Testis (tissue), 3 donors: Measurements from ENCODE around the gene FASN. TPM values are rescaled to one million over a fixed set of nuclear protein-coding genes. Genes with fewer than 3 reads are reported as not detected.

Experiments used
- DNase-seq: peaks from one replicate; pipeline ENCODE4 v3.0.0-alpha.2; 2019
- H3K27ac ChIP-seq, 2 donors: fragments of 200-600 bp; sonication (generic); one replicate each; pipeline ENCODE4 v1.5.1; 2019
- H3K27me3 ChIP-seq: fragments of 200-600 bp; sonication (generic); one replicate; pipeline ENCODE4 v1.5.1; 2019
- H3K36me3 ChIP-seq: fragments of 200-600 bp; sonication (generic); one replicate; pipeline ENCODE4 v1.5.1; 2017; ENCODE audit warnings: low read depth; ENCODE audit errors: missing control alignments
- H3K4me1 ChIP-seq: fragments of 200-600 bp; sonication (generic); one replicate; pipeline ENCODE4 v1.5.1; 2019
- H3K4me3 ChIP-seq, 2 donors: fragments of 200-600 bp; sonication (generic); one replicate each; pipeline ENCODE4 v1.5.1; 2017 to 2019
- H3K9me3 ChIP-seq: fragments of 200-600 bp; sonication (generic); one replicate; pipeline ENCODE4 v1.5.1; 2017
- CTCF ChIP-seq, 3 experiments: fragments of 450-650 bp in 2 of 3; fragments of 200-600 bp in 1 of 3; sonication (generic) in 1 of 3; IDR thresholded peaks; one replicate each; pipeline ENCODE4 v1.5.1; 2016 to 2019; ENCODE audit warnings: antibody characterized with exemption in 3 of 3, mild to moderate bottlenecking in 2 of 3, moderate library complexity in 1 of 3
- POLR2A ChIP-seq: fragments of 450-650 bp; IDR thresholded peaks from one replicate; pipeline ENCODE4 v1.6.1; 2017; ENCODE audit warnings: antibody characterized with exemption, mild to moderate bottlenecking, moderate library complexity
- WGBS, 2 donors: methylation state at CpG; one replicate each; pipeline ENCODE4 v1.1.5; 2018; 5-methylcytosine and 5-hydroxymethylcytosine counted together
- intact Hi-C: fragments of 100-400 bp; cut with DNase I; formaldehyde crosslinking; loops from one replicate; pipeline ENCODE4 v1.15.1; 2023; ENCODE audit warnings: low total_unique reads
- polyA plus RNA-seq: library from polyadenylated mRNA; stranded (reverse); fragments of 350-450 nt; fragmentation: Illumina TruSeq; extraction: RNeasy Lipid Tissue Mini Kit (QIAGEN cat#74804); gene quantifications from one replicate; pipeline ENCODE4 v1.2.3, GENCODE V29; 2014; ENCODE audit warnings: low read depth, low replicate concordance; ENCODE audit not compliant: insufficient read depth
- total RNA-seq, 2 donors: library from RNA; depleted of rRNA; stranded (reverse); fragments of >200 nt; gene quantifications; one replicate each; pipeline ENCODE4 v1.2.3, GENCODE V29; 2016

FASN gene
- total and polyA plus RNA-seq, 3 donors from 2014 or later, result 47.6 to 93.0 (median 76.2) TPM

- DNase-seq, result no peak
Measured at GRCh38 chr17:82035956-82036633, 61.9 kb downstream of the FASN start.

GRCh38 chr17:82035488-82035887, 62.5 kb downstream of the FASN start:
- 88 to 95% methylated on average over 8 of the region's 8 CpGs for WGBS, 2 donors
- no peaks in the 10 kb centered on the region for H3K36me3 ChIP-seq
- no peak overlapping the region for H3K4me3 ChIP-seq
- no peak overlapping the region for H3K27ac ChIP-seq
- H3K4me1 ChIP-seq, result peaks cover 39% of the 10 kb centered on the region
- H3K9me3 ChIP-seq, result no peaks in the 10 kb centered on the region
- intact Hi-C loops, result loop anchor here (10.0 kb wide), 1 partner anchor 119 kb away; no protein-coding TSS in a partner anchor
- H3K27me3 ChIP-seq, result no peaks in the 10 kb centered on the region
- TF ChIP-seq POLR2A, result no peak
- no peak for TF ChIP-seq CTCF (IDR thresholded peaks at IDR 0.05)
- no peak for DNase-seq

More at GRCh38 chr17:82035956-82036633, 61.9 kb downstream of the FASN start:
- H3K4me1 ChIP-seq, result peaks cover 34% of the 10 kb centered on the region
- H3K9me3 ChIP-seq, result no peaks in the 10 kb centered on the region
- H3K27ac ChIP-seq, result peak overlapping the region in 1 of 2 donors; percentile 97
- WGBS, 2 donors, result 84 to 91% methylated on average over 10 to 20 of the region's 20 CpGs
- H3K4me3 ChIP-seq, result no peak overlapping the region
- no peaks in the 10 kb centered on the region for H3K36me3 ChIP-seq
- H3K27me3 ChIP-seq, result no peaks in the 10 kb centered on the region
- TF ChIP-seq CTCF (IDR thresholded peaks at IDR 0.05) (no peak), POLR2A (no peak)
- intact Hi-C loops, result loop anchor here (10.0 kb wide), 1 partner anchor 119 kb away; no protein-coding TSS in a partner anchor

- intact Hi-C loops, result loop anchor here (10.0 kb wide), 1 partner anchor 120 kb away; no protein-coding TSS in a partner anchor
- Histone ChIP-seq H3K27ac (no peak overlapping the region), H3K4me1 (peaks cover 43% of the 10 kb centered on the region), H3K36me3 (no peaks in the 10 kb centered on the region), H3K4me3 (no peak overlapping the region), H3K9me3 (no peaks in the 10 kb centered on the region), H3K27me3 (no peaks in the 10 kb centered on the region)
- no peak for DNase-seq
- 78 to 86% methylated on average over 20 to 23 of the region's 23 CpGs for WGBS, 2 donors
- TF ChIP-seq POLR2A (no peak), CTCF (IDR thresholded peaks at IDR 0.05) (no peak)
Measured at GRCh38 chr17:82034371-82035011, 63.5 kb downstream of the FASN start.

GRCh38 chr17:82033359-82034085, 64.5 kb downstream of the FASN start:
- no peaks in the 10 kb centered on the region for H3K36me3 ChIP-seq
- no peaks in the 10 kb centered on the region for H3K27me3 ChIP-seq
- no peak for TF ChIP-seq POLR2A
- TF ChIP-seq CTCF (IDR thresholded peaks at IDR 0.05), result no peak
- no peaks in the 10 kb centered on the region for H3K9me3 ChIP-seq
- intact Hi-C loops, result loop anchor here (10.0 kb wide), 1 partner anchor 121 kb away; no protein-coding TSS in a partner anchor
- H3K27ac ChIP-seq, result no peak overlapping the region
- WGBS, 2 donors, result 93 to 94% methylated on average over 16 to 38 of the region's 38 CpGs
- no peak overlapping the region for H3K4me3 ChIP-seq
- no peak for DNase-seq
- peaks cover 40% of the 10 kb centered on the region for H3K4me1 ChIP-seq
